Large intestine (tissue), 3 donors: ENCODE measurements around the gene GARIN5B. TPM values are rescaled to one million over a fixed set of nuclear protein-coding genes. Genes with fewer than 3 reads are reported as not detected.

Source experiments
- DNase-seq, 2 donors: peaks; one replicate each; pipeline versions ENCODE4 v3.0.0 to v3.0.0-alpha.2; 2013
- H3K27ac ChIP-seq: one replicate; pipeline ENCODE4 v1.5.1; 2013; ENCODE audit warnings: low read length
- H3K27me3 ChIP-seq: 2 replicates; pipeline ENCODE4 v1.6.1; 2013; ENCODE audit warnings: low read length; ENCODE audit not compliant: control insufficient read depth, insufficient read depth
- H3K36me3 ChIP-seq: 2 replicates; pipeline ENCODE4 v1.6.1; 2013; ENCODE audit warnings: low read length; ENCODE audit not compliant: control insufficient read depth, insufficient read depth
- H3K4me1 ChIP-seq: one replicate; pipeline ENCODE4 v1.6.1; 2013; ENCODE audit warnings: low read length; ENCODE audit not compliant: control insufficient read depth, insufficient read depth
- H3K4me3 ChIP-seq: one replicate; pipeline ENCODE4 v1.5.1; 2013; ENCODE audit warnings: low read length
- H3K9me3 ChIP-seq: one replicate; pipeline ENCODE4 v1.6.1; 2013; ENCODE audit warnings: mild to moderate bottlenecking, low read depth, low read length, moderate library complexity; ENCODE audit not compliant: control insufficient read depth
- WGBS: methylation state at CpG from one replicate; pipeline ENCODE4 v1.1.5; 2013; ENCODE audit warnings: low lambda C conversion rate; ENCODE audit not compliant: insufficient coverage; 5-methylcytosine and 5-hydroxymethylcytosine counted together
- polyA plus RNA-seq: library from polyadenylated mRNA; unstranded; fragments of 120-200 nt; gene quantifications from one replicate; pipeline ENCODE4 v1.2.1, GENCODE V29; 2013

Gene GARIN5B
- polyA plus RNA-seq, 1 donor, result 0.03 TPM

DNA sequence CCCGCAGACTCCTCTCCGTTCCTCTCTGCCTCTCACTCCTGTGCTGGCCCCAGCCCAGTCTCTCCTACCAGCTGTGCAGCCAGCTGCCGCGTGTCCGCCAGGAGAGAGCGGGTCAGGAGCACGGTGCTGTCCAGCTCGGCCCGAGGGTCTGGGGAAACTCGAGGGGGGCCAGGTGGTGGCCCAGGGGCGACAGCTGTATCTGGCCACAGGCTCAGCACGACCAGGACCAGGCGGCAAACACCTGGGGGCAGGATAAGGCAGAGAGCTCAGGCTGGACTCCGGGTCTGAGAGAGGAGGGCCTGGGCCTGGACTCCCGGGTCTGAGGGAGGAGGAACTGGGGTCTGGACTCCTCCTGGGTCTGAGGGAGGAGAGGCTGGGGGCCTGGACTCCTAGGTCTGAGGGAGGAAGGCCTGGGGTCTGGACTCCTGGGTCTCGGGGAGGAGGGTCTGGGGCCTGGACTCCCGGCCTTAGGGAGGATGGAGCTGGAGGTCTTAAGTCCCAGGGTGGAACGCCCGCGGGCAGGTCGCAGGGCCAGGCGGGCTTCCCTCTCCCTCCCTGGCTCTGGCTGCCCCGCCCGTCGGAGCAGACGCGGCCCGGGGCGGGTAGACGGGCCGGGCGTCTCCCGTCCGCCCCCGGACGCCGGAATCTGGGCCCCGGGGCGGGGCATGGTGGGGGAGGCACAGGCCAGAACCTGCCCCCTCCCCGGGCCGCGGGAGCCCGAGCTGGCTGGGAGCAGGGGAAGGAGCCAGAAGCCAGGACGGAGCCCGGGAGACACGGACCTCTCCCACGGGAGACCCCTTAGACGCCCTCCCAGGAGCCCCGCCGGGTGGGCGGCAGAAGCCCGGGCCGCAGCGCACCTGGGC lies 5.9 kb upstream of the GARIN5B start:
- H3K36me3 ChIP-seq, result no peaks in the 10 kb centered on the region
- peaks cover 3% of the 10 kb centered on the region for H3K9me3 ChIP-seq
- H3K4me3 ChIP-seq, result no peak overlapping the region
- no peak overlapping the region for H3K27ac ChIP-seq
- DNase-seq, result no peak
- H3K4me1 ChIP-seq, result peaks cover 9% of the 10 kb centered on the region
- peaks cover 79% of the 10 kb centered on the region for H3K27me3 ChIP-seq
- WGBS, result no CpG with 5 or more reads among the region's 54 CpGs

DNA sequence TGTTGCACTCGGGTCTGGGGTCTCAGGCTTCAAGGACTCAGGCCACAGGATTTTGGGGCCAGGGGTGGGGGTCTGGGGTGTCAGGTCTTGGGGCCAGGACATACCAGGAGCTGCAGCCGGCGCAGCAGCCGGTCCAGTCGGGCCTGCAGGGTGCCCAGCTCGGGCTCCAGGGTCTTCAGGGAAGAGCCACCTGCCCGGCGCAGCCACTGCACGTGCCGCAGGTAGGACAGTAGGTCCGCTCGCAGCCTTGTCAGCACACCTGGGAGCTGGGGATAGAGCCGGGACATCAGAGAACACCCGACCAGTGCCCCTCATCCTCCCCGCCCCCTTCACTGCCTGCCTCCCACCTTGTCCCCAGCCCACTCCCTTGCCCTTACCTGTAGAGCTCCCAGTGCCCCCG lies 5.0 kb upstream of the GARIN5B start:
- no peak for DNase-seq
- Histone ChIP-seq H3K4me3 (no peak overlapping the region), H3K9me3 (peaks cover 3% of the 10 kb centered on the region), H3K27me3 (peaks cover 71% of the 10 kb centered on the region), H3K27ac (no peak overlapping the region), H3K36me3 (no peaks in the 10 kb centered on the region), H3K4me1 (peaks cover 6% of the 10 kb centered on the region)
- no CpG with 5 or more reads among the region's 16 CpGs for WGBS

DNA sequence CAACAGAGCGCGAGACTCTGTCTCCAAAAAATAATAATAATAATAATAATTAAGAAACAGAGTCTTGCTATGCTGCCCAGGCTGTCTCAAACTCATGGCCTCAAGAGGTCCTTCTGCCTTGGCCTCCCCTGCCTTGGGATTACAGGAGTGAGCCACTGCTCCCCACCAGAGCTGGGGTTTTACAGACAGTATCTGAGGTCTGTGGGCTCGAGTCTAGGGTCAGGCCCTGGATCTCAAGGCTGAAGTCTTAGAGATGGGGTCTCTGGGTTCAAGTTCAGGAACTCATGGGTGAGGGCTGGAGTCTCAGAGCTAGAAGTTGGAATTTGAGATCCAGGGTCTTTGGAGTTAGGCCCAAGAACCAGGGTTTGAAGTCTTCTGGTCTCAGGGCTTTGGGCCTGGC lies 3.7 kb upstream of the GARIN5B start:
- no peak for DNase-seq
- WGBS, result 100% methylated on average over 2 of the region's 3 CpGs
- H3K4me1 ChIP-seq, result peaks cover 6% of the 10 kb centered on the region
- no peak overlapping the region for H3K27ac ChIP-seq
- no peak overlapping the region for H3K4me3 ChIP-seq
- peaks cover 62% of the 10 kb centered on the region for H3K27me3 ChIP-seq
- no peaks in the 10 kb centered on the region for H3K9me3 ChIP-seq
- H3K36me3 ChIP-seq, result no peaks in the 10 kb centered on the region

DNA sequence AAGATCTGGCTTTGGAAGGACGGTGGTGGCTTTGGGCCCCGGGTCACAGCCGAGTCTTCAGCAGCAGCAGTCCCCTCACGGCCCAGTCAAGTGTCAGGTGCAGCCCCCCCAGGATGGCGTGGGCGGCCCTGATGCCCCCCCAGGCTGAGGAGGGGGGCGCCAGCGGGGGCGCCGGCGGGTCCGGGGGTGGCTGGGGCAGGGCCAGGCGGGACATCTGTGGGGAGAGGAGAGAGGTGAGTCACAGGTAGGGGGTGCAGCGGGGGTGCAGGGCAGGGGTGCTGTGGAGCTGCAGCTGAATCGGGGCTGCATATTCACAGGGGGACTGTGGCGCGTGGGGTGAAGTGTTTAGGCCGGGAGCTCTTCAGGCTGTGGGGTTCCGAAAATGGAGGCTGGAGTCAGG lies 2.9 kb upstream of the GARIN5B start:
- Histone ChIP-seq H3K27me3 (peaks cover 54% of the 10 kb centered on the region), H3K27ac (no peak overlapping the region), H3K9me3 (no peaks in the 10 kb centered on the region), H3K4me3 (no peak overlapping the region), H3K36me3 (no peaks in the 10 kb centered on the region), H3K4me1 (peaks cover 6% of the 10 kb centered on the region)
- WGBS, result no CpG with 5 or more reads among the region's 19 CpGs
- DNase-seq, result no peak

DNA sequence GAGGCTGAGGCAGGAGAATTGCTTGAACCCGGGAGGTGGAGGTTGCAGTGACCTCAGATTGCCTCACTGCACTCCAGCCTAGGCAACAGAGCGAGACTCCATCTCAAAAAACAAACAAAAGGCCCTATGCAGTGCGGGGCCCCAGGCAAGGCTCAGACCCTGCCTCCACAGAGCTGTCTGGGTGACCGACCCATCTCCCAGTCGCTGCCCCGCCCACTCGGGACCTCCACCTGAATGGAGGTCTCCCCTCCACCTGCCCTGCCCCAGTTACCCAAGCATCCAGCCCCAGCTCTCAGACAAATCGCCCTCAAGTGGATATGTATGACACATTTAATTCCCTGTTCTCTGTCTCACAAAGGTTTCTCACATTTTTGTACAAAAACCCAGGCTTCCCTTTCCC lies 2.2 kb upstream of the GARIN5B start:
- WGBS, result 83% methylated on average over 1 of the region's 8 CpGs
- no peak for DNase-seq
- Histone ChIP-seq H3K27ac (no peak overlapping the region), H3K9me3 (no peaks in the 10 kb centered on the region), H3K4me1 (peaks cover 6% of the 10 kb centered on the region), H3K27me3 (peaks cover 48% of the 10 kb centered on the region), H3K36me3 (no peaks in the 10 kb centered on the region), H3K4me3 (no peak overlapping the region)

DNA sequence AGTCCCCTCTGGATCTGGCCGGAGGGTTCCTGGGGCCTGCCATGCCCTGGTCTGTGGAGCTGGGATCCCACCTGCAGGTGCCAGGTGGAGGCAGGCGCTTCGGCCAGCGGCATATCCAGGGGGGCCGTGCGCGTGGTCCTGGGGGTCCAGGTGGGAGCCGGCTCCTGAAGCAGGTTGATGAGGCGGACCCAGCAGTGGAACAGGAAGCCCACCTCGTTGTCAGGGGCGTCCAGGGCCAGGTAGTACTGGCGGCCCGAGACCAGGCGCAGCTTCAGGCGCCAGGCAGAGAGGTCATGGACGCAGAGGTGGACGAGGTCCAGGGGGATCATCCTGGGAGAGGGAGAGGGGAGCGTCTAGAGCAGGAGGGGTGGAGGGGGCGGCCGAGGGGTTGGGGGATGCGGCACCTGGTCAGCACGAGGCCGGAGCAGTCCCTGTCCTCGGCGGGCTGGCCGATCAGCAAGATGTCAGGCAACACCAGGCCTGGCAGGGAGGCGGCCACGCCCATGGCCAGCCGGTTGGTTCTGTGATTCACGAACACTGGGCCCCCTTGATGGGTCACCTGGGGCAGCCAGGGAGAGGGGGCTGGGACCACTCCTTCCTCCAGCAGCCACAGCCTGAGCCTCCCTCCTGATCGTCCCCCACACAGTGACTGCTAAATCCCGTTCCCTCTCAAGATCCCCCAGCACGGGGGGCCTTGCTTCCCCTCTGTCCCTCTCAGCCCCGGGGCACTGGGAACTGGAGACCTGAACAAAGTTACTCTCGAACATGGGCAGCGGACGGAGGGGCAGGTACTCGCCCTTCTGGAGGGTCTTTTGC lies 678 bp downstream of the GARIN5B start:
- DNase-seq, result no peak
- no peaks in the 10 kb centered on the region for H3K4me1 ChIP-seq
- peaks cover 26% of the 10 kb centered on the region for H3K27me3 ChIP-seq
- no peak overlapping the region for H3K27ac ChIP-seq
- no CpG with 5 or more reads among the region's 38 CpGs for WGBS
- H3K4me3 ChIP-seq, result no peak overlapping the region
- H3K36me3 ChIP-seq, result no peaks in the 10 kb centered on the region
- no peaks in the 10 kb centered on the region for H3K9me3 ChIP-seq

DNA sequence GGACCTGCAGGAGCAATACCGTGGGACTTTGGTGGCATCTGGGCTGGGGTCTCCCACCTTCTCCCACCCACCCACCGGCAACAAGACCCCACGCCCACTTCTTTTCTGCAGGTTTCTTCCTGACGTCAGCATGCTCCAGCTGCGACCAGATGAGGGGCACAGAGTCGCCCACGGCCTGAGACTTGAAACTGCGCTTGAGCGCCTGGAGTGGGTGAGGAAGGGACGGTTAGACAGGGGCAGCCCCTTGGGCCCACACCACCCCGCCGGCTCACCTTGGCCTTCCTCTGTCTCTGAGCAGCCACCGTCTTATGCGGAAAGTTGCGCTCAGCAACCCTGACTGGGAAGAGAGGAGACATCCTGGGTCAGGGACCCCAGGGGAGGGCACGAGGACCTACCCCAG lies 2.2 kb downstream of the GARIN5B start:
- H3K27ac ChIP-seq, result no peak overlapping the region
- WGBS, result no CpG with 5 or more reads among the region's 16 CpGs
- H3K36me3 ChIP-seq, result no peaks in the 10 kb centered on the region
- H3K9me3 ChIP-seq, result no peaks in the 10 kb centered on the region
- no peaks in the 10 kb centered on the region for H3K4me1 ChIP-seq
- H3K27me3 ChIP-seq, result peaks cover 32% of the 10 kb centered on the region
- no peak for DNase-seq
- H3K4me3 ChIP-seq, result no peak overlapping the region

DNA sequence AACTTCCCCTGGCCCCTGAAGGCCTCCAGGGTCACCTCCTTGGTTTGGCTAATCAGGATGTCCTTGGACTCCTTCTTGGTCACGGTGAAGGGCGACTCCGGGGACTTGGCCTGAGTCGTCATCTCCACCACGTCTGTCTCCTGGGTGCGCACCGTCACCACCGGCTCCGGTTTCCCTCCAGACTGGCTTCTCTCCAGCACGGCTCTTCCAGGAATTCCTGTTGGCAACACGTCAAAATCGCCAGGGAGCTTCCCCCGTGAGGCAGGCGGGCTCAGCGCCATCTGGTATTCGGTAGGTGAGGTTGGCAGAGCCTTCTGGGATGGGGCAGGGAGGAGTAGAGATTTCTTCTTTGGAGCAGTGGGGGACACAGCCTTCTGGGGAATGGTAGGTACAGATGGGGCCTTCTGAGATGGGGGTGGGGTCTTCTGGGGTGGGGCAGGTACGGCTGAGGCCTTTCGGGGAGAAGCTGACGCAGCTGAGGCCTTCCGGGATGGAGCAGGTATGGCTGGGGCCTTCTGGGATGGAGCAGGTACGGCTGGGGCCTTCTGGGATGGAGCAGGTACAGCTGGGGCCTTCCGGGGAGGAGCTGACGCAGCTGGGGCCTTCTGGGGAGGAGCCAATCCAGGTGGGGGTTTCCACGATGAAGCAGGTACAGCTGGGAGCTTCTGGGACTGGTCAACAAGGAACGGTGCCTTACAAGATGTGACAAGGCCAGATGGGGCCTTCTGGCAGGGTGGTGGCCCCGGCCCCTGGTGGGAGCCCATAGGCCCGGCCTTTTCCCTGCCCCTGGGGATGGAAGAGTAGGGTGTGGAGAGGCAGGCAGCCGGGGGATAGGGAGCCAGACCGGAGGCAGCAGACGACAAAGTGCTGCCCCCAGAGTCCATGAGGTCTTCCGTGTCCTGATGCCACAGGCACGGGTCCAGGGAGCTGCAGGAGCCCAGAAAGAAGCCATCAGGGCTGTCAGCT lies 3.8 kb downstream of the GARIN5B start:
- no CpG with 5 or more reads among the region's 32 CpGs for WGBS
- no peaks in the 10 kb centered on the region for H3K9me3 ChIP-seq
- no peak for DNase-seq
- H3K4me1 ChIP-seq, result peaks cover 1% of the 10 kb centered on the region
- no peak overlapping the region for H3K27ac ChIP-seq
- peaks cover 42% of the 10 kb centered on the region for H3K27me3 ChIP-seq
- no peaks in the 10 kb centered on the region for H3K36me3 ChIP-seq
- H3K4me3 ChIP-seq, result no peak overlapping the region

DNA sequence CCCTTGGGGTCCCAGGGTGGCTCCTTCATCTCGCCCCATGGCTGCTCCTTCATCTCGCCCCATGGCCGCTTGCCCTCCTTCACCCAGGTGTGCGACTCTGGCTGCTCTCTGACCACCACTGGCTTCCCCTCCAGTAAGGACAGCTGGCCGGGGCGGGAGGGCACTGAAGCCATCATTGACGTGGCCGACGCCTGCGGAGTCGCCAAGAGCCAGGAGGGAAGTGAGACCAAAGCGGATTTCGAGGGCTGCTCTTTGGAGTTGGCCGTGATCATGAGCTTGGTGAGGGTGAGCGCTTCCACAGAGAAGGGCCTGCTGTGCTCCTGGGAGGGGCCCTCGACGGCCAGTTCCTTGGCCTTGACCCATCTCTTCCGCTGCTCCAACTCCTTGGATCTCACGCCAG lies 4.6 kb downstream of the GARIN5B start:
- Histone ChIP-seq H3K27me3 (peaks cover 46% of the 10 kb centered on the region), H3K36me3 (no peaks in the 10 kb centered on the region), H3K9me3 (no peaks in the 10 kb centered on the region), H3K4me1 (peaks cover 8% of the 10 kb centered on the region), H3K27ac (no peak overlapping the region), H3K4me3 (no peak overlapping the region)
- DNase-seq, result no peak
- WGBS, result no CpG with 5 or more reads among the region's 19 CpGs
